ENCODE results near the gene FHOD1. TPM values are rescaled to one million over a fixed set of nuclear protein-coding genes. Genes with fewer than 3 reads are reported as not detected.

The FHOD1 gene
- polyA plus RNA-seq, 4 donors, result 12.4 to 19.7 (median 15.8) TPM

DNA sequence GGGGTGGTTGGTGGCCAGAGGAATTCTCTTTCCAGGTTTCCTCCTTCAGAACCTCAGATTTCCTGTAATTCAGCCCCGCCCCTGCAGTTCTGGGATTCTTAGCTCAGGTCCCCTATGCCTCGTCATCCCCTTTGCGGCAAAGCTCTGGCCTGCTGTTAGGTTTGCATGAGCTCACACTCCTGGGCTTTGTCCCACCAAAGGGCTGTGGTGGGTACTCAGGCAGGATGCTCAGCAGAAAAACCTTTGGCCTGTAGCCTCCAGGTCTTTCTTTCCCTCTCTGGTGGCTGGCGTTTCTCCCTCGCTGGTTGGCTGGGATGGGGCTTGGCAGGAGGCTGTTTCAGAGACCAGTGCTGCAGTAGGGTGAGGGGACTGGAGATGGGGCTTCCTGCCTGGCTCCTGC is 22.5 kb upstream of the FHOD1 start:
- 34 to 60% (median 53%) methylated on average over 5 of the region's 5 CpGs for WGBS, 3 donors
- peaks cover 0 to 10% (median 0%) of the 10 kb centered on the region in 3 donors for H3K4me1 ChIP-seq (ENCODE audit: control insufficient read depth in 3 of 3, insufficient read depth in 2 of 3, low read depth in 1 of 3, low read length in 2 of 3)
- H3K27ac ChIP-seq (ENCODE audit: low read depth in 1 of 3, low read length in 2 of 3), result no peak overlapping the region
- H3K36me3 ChIP-seq (ENCODE audit: control insufficient read depth in 3 of 3, insufficient read depth in 2 of 3, low read depth in 1 of 3, low read length in 3 of 3), result no peaks in the 10 kb centered on the region
- DNase-seq (no peak), FAIRE-seq (no peak)
- no peak overlapping the region for H3K4me3 ChIP-seq (ENCODE audit: low read depth in 1 of 3, low read length in 3 of 3)
- H3K9me3 ChIP-seq (ENCODE audit: control insufficient read depth in 2 of 2, insufficient read depth in 1 of 2, low read depth in 1 of 2, low read length in 1 of 2), result no peaks in the 10 kb centered on the region
- peaks cover 0 to 8% (median 0%) of the 10 kb centered on the region in 3 donors for H3K27me3 ChIP-seq (ENCODE audit: control insufficient read depth in 3 of 3, insufficient read depth in 3 of 3, low read length in 3 of 3)

DNA sequence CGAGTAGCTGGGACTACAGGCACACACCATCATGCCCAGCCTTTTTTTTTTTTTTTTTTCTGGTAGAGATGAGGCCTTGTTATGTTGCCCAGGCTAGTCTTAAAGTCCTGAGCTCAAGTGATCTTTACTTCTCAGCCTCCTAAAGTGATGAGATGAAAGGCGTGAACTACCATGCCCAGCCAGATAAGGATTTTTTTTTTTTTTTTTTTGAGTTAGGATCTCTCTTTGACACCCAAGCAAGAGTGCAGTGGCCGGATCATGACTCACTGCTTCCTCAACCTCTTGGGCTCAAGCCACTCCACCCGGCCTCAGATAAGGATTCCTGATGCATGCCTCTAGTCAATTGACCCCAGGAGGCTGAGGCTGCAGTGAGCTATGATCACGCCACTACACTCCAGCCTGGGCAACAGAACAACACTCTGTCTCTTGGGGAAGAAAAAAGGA is 20.9 kb upstream of the FHOD1 start:
- Histone ChIP-seq H3K27me3 (ENCODE audit: control insufficient read depth in 3 of 3, insufficient read depth in 3 of 3, low read length in 3 of 3) (peaks cover 0 to 17% (median 0%) of the 10 kb centered on the region in 3 donors), H3K4me3 (ENCODE audit: low read depth in 1 of 3, low read length in 3 of 3) (no peak overlapping the region), H3K27ac (ENCODE audit: low read depth in 1 of 3, low read length in 2 of 3) (peak overlapping the region in 1 of 3 donors; percentile 16), H3K9me3 (ENCODE audit: control insufficient read depth in 2 of 2, insufficient read depth in 1 of 2, low read depth in 1 of 2, low read length in 1 of 2) (no peaks in the 10 kb centered on the region), H3K36me3 (ENCODE audit: control insufficient read depth in 3 of 3, insufficient read depth in 2 of 3, low read depth in 1 of 3, low read length in 3 of 3) (no peaks in the 10 kb centered on the region), H3K4me1 (ENCODE audit: control insufficient read depth in 3 of 3, insufficient read depth in 2 of 3, low read depth in 1 of 3, low read length in 2 of 3) (peaks cover 0 to 10% (median 0%) of the 10 kb centered on the region in 3 donors)
- FAIRE-seq (no peak), DNase-seq (peak; percentile 80 to 86)
- 17 to 51% (median 43%) methylated on average over 5 of the region's 5 CpGs for WGBS, 3 donors

DNA sequence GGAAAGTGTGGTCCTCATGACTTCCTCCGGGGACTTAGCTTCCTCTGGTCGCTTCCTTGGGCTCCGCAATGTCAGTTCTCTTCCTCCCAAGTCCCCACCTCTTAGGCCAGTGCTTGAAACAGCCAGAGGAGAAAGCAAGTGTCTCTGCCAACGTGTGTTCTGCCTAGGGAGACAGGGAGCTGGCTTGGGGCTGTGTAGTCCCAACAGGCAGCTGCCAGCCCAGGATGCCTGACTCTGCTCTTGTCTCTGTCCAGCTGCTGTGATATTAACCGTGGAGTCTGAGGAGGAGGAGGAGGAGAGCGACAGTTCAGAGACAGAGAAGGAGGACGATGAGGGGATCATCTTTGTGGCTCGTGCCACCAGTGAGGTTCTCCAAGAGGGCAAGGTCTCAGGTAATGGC is 18.6 kb upstream of the FHOD1 start:
- H3K9me3 ChIP-seq (ENCODE audit: control insufficient read depth in 2 of 2, insufficient read depth in 1 of 2, low read depth in 1 of 2, low read length in 1 of 2), result no peaks in the 10 kb centered on the region
- H3K27ac ChIP-seq (ENCODE audit: low read depth in 1 of 3, low read length in 2 of 3), result no peak overlapping the region
- H3K27me3 ChIP-seq (ENCODE audit: control insufficient read depth in 3 of 3, insufficient read depth in 3 of 3, low read length in 3 of 3), result peaks cover 0 to 17% (median 0%) of the 10 kb centered on the region in 3 donors
- no peaks in the 10 kb centered on the region for H3K36me3 ChIP-seq (ENCODE audit: control insufficient read depth in 3 of 3, insufficient read depth in 2 of 3, low read depth in 1 of 3, low read length in 3 of 3)
- DNase-seq (no peak), FAIRE-seq (no peak)
- H3K4me1 ChIP-seq (ENCODE audit: control insufficient read depth in 3 of 3, insufficient read depth in 2 of 3, low read depth in 1 of 3, low read length in 2 of 3), result peaks cover 0 to 10% (median 0%) of the 10 kb centered on the region in 3 donors
- 62 to 75% (median 66%) methylated on average over 8 of the region's 8 CpGs for WGBS, 3 donors
- H3K4me3 ChIP-seq (ENCODE audit: low read depth in 1 of 3, low read length in 3 of 3), result no peak overlapping the region

DNA sequence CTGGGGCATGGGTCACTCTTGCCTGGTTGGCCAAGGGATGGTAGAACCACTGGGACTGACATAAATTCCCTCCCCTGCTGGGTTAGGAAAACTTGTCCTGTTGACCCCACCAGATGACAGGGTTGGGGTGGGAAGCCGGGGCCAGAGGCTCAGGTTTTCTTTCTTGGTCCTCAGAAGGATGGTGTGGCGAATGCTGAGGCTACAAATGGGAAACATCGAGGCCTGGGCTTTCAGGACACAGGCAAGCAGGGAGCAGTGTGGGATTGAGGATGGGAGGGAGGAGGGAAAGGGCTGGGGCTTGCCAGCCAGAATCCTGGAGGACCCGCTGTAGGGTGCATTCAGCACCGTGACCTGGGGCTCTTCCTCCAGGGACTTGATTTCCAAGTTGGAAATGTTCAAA is 17.6 kb upstream of the FHOD1 start:
- H3K36me3 ChIP-seq (ENCODE audit: control insufficient read depth in 3 of 3, insufficient read depth in 2 of 3, low read depth in 1 of 3, low read length in 3 of 3), result no peaks in the 10 kb centered on the region

DNA sequence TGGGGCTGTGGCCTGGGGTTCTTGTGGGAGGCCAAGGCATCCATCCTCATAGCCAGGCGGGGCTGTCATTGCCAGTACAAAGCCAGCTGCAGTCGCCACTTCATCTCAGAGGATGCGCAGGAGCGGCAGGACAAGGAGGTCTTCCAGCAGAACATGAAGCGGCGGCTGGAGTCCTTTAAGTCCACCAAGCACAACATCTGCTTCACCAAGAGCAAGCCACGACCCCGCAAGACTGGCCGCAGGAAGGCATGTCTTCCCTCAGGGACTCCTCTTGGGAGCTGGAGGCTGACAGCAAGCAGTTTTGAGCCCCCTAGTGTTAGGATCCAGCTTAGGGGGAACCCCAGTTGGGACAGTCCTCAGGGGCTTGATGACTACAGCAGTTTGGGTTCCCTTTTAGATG is 17.0 kb upstream of the FHOD1 start:
- H3K27ac ChIP-seq (ENCODE audit: low read depth in 1 of 3, low read length in 2 of 3), result no peak overlapping the region
- H3K9me3 ChIP-seq (ENCODE audit: control insufficient read depth in 2 of 2, insufficient read depth in 1 of 2, low read depth in 1 of 2, low read length in 1 of 2), result no peaks in the 10 kb centered on the region
- H3K4me1 ChIP-seq (ENCODE audit: control insufficient read depth in 3 of 3, insufficient read depth in 2 of 3, low read depth in 1 of 3, low read length in 2 of 3), result peaks cover 0 to 10% (median 0%) of the 10 kb centered on the region in 3 donors
- no peak for FAIRE-seq
- H3K36me3 ChIP-seq (ENCODE audit: control insufficient read depth in 3 of 3, insufficient read depth in 2 of 3, low read depth in 1 of 3, low read length in 3 of 3), result no peaks in the 10 kb centered on the region
- DNase-seq, result no peak
- 78 to 92% (median 85%) methylated on average over 9 of the region's 9 CpGs for WGBS, 3 donors
- H3K4me3 ChIP-seq (ENCODE audit: low read depth in 1 of 3, low read length in 3 of 3), result no peak overlapping the region
- H3K27me3 ChIP-seq (ENCODE audit: control insufficient read depth in 3 of 3, insufficient read depth in 3 of 3, low read length in 3 of 3), result peaks cover 0 to 17% (median 0%) of the 10 kb centered on the region in 3 donors

More for the DNA sequence above, 17.6 kb upstream of the FHOD1 start:
- Histone ChIP-seq H3K9me3 (ENCODE audit: control insufficient read depth in 2 of 2, insufficient read depth in 1 of 2, low read depth in 1 of 2, low read length in 1 of 2) (no peaks in the 10 kb centered on the region), H3K27ac (ENCODE audit: low read depth in 1 of 3, low read length in 2 of 3) (no peak overlapping the region), H3K4me3 (ENCODE audit: low read depth in 1 of 3, low read length in 3 of 3) (no peak overlapping the region), H3K27me3 (ENCODE audit: control insufficient read depth in 3 of 3, insufficient read depth in 3 of 3, low read length in 3 of 3) (peaks cover 0 to 17% (median 0%) of the 10 kb centered on the region in 3 donors), H3K4me1 (ENCODE audit: control insufficient read depth in 3 of 3, insufficient read depth in 2 of 3, low read depth in 1 of 3, low read length in 2 of 3) (peaks cover 0 to 10% (median 0%) of the 10 kb centered on the region in 3 donors)
- WGBS, 3 donors, result 85 to 90% (median 88%) methylated on average over 5 of the region's 5 CpGs
- FAIRE-seq (no peak), DNase-seq (no peak)

DNA sequence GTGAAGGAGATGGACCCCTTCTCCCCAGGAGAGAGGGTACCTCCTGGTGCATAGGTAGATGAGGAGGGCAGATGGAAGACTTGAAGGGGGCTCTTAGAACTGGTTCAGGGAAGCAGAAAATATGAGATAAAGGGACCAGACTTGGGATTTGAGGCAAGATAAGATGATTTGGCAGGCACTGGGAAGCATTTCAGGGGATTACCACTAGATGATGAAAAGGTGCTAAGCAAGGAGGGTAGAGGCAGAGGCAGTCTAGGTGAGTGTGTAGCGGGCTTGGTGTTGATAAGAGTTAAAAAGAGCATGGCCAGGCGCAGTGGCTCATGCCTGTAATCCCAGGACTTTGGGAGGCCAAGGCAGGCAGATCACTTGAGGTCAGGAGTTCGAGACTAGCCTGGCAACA is 15.9 kb upstream of the FHOD1 start:
- DNase-seq (no peak), FAIRE-seq (no peak)
- H3K36me3 ChIP-seq (ENCODE audit: control insufficient read depth in 3 of 3, insufficient read depth in 2 of 3, low read depth in 1 of 3, low read length in 3 of 3), result no peaks in the 10 kb centered on the region
- peaks cover 0 to 17% (median 0%) of the 10 kb centered on the region in 3 donors for H3K27me3 ChIP-seq (ENCODE audit: control insufficient read depth in 3 of 3, insufficient read depth in 3 of 3, low read length in 3 of 3)
- no peaks in the 10 kb centered on the region for H3K9me3 ChIP-seq (ENCODE audit: control insufficient read depth in 2 of 2, insufficient read depth in 1 of 2, low read depth in 1 of 2, low read length in 1 of 2)
- WGBS, 3 donors, result 80 to 81% (median 81%) methylated on average over 3 of the region's 3 CpGs
- H3K4me3 ChIP-seq (ENCODE audit: low read depth in 1 of 3, low read length in 3 of 3), result no peak overlapping the region
- peaks cover 0 to 7% (median 0%) of the 10 kb centered on the region in 3 donors for H3K4me1 ChIP-seq (ENCODE audit: control insufficient read depth in 3 of 3, insufficient read depth in 2 of 3, low read depth in 1 of 3, low read length in 2 of 3)
- no peak overlapping the region for H3K27ac ChIP-seq (ENCODE audit: low read depth in 1 of 3, low read length in 2 of 3)

DNA sequence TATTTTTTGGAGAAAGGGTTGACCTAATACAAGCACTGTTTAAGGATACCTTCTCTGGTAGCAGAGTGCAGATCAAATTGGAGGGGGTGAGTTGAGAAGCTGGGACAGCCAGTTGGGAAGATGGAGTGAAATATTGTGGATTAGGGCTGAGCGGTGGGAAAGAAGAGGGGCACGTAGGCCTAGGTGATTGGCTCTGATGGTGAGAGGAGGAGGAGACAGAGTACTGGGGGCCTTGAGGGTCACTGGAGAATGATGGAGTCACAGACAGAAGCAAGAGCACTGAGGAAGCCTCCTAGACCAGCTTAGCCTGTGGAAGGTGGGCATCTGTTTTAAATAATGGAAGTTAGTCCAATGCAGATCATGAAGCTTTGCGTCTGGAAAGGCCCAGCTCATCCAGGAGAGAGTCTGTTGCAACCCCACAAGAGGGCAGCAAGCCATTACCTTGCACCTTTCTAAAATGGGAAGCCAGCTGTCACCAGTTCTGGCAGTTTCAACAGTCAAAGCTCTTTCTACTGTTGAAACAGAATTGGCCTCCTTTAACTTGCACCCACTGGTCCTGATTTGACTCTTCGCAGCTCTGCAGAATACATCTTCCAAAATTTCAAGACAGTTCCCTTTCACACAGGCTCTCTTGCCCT is 13.3 kb upstream of the FHOD1 start:
- H3K4me1 ChIP-seq (ENCODE audit: control insufficient read depth in 3 of 3, insufficient read depth in 2 of 3, low read depth in 1 of 3, low read length in 2 of 3), result no peaks in the 10 kb centered on the region
- peaks cover 0 to 16% (median 0%) of the 10 kb centered on the region in 3 donors for H3K27me3 ChIP-seq (ENCODE audit: control insufficient read depth in 3 of 3, insufficient read depth in 3 of 3, low read length in 3 of 3)
- WGBS, 3 donors, result 74 to 79% (median 74%) methylated on average over 4 of the region's 4 CpGs
- no peak for FAIRE-seq
- H3K9me3 ChIP-seq (ENCODE audit: control insufficient read depth in 2 of 2, insufficient read depth in 1 of 2, low read depth in 1 of 2, low read length in 1 of 2), result no peaks in the 10 kb centered on the region
- DNase-seq, result peak; percentile 51 to 52
- H3K27ac ChIP-seq (ENCODE audit: low read depth in 1 of 3, low read length in 2 of 3), result no peak overlapping the region
- H3K36me3 ChIP-seq (ENCODE audit: control insufficient read depth in 3 of 3, insufficient read depth in 2 of 3, low read depth in 1 of 3, low read length in 3 of 3), result no peaks in the 10 kb centered on the region
- no peak overlapping the region for H3K4me3 ChIP-seq (ENCODE audit: low read depth in 1 of 3, low read length in 3 of 3)

DNA sequence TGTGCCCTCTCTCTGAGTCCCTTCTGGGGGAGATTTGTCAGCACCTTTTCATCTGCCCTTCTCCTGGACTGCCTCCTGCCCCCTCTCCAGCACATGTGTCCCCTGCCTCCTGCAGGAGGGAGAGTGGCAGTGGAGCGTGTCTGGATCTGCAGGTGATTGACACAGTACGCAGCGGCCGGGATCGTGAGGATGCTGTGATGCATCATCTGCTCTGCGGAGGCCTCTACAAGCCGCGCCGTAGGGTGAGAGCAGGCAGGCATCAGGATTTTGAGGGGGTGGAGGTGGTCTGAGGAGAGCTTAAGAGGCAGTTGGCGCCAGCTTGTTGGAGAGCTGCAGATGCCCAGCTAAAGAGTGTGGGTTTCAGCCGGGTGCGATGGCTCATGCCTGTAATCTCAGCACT is 12.4 kb upstream of the FHOD1 start:
- 93% methylated on average over 12 of the region's 12 CpGs for WGBS, 3 donors
- DNase-seq, result no peak

More for the DNA sequence above, 12.4 kb upstream of the FHOD1 start:
- Histone ChIP-seq H3K4me3 (ENCODE audit: low read depth in 1 of 3, low read length in 3 of 3) (no peak overlapping the region), H3K4me1 (ENCODE audit: control insufficient read depth in 3 of 3, insufficient read depth in 2 of 3, low read depth in 1 of 3, low read length in 2 of 3) (no peaks in the 10 kb centered on the region), H3K27ac (ENCODE audit: low read depth in 1 of 3, low read length in 2 of 3) (no peak overlapping the region), H3K27me3 (ENCODE audit: control insufficient read depth in 3 of 3, insufficient read depth in 3 of 3, low read length in 3 of 3) (peaks cover 0 to 9% (median 0%) of the 10 kb centered on the region in 3 donors), H3K36me3 (ENCODE audit: control insufficient read depth in 3 of 3, insufficient read depth in 2 of 3, low read depth in 1 of 3, low read length in 3 of 3) (no peaks in the 10 kb centered on the region), H3K9me3 (ENCODE audit: control insufficient read depth in 2 of 2, insufficient read depth in 1 of 2, low read depth in 1 of 2, low read length in 1 of 2) (no peaks in the 10 kb centered on the region)
- no peak for FAIRE-seq

All from small intestine (tissue), 7 donors.